ENCODE data around the gene FLNC.

FLNC gene

DNA sequence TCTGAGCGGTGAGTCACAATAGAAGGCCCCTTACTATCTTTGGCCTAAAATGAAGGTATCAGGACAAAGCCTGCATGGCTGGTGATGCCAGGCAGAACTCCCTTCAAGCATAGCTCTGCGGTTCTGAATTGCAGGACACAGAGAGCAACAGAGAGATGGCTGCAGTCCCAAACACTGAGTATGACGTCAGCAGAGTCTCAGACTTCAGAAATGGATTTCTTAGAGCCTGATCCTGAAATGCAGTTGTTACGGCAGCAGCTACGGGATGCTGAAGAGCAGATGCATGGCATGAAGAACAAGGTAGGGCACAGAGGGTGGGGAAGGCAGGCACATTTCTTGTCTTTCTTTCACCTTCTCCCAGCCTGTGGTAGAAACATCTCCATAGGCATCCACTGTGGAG lies 25.0 kb upstream of the FLNC start:
- FAIRE-seq: no peak

GRCh38 chr7:128807191-128807590 lies 23.0 kb upstream of the FLNC start:
- no peak for FAIRE-seq

- FAIRE-seq: no peak
Measured at GRCh38 chr7:128809363-128809762, 20.8 kb upstream of the FLNC start.

GRCh38 chr7:128810473-128810872 lies 19.7 kb upstream of the FLNC start:
- FAIRE-seq: no peak

DNA sequence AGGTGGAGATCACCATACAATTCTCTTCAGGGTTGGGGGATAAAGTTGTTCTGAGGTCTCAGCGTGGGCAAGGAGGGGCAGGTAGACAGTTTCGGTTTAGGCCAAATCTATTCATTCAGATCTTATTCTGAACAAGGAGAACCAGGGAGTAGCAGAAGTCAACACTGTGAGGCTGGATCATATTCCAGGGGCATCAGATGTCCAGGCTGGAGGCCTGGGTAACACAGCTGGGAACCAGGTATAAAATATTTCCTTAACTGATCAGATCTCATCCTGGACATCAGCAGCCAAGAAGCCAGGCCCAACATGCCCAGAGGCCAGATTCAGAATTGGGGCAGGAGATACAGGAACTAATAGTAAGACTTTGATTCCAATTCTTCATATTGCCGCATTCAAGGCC lies 19.2 kb upstream of the FLNC start:
- FAIRE-seq: no peak

DNA sequence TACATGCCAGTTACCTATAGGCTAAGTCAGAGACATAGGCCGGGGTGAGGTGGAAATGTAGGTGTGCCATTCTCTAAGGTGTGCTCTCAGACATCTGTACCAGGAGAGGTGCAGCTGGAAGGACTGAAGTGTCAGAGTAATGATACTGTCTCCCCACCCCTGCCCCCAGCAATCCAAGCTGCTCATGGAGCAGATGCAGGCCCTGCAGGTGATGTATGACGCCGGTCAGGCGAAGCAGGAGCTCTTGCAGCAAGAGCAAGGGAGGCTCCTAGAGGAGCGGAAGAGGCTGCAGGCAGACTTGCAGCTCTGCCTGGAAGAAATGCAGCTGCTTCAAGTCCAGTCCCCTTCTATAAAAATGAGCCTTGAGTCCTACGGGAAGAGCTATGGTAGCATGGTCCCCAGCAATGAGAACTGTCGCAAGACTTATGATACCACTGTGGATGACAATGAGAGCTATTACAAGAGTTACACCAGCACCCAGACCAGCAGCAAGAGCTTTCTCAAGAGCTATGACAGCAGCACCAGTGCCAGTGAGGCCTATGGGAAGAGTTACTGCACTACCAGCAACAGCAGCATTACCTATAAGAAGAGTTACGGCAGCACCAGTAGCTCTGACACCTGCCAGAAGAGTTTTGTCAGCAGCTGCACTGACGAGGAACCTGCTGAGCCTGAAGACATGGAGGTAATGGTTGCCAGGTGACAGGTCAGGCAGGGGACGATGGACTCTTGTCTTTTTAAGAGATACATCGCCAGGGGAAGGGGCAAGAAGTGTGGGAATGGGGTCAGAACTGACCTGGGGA lies 18.4 kb upstream of the FLNC start:
- no peak for FAIRE-seq

- no peak for FAIRE-seq
Measured at GRCh38 chr7:128812514-128813168, 17.6 kb upstream of the FLNC start.

- no peak for FAIRE-seq
Measured at GRCh38 chr7:128814499-128814898, 15.7 kb upstream of the FLNC start.

GRCh38 chr7:128815289-128815942 lies 14.8 kb upstream of the FLNC start:
- no peak for FAIRE-seq

DNA sequence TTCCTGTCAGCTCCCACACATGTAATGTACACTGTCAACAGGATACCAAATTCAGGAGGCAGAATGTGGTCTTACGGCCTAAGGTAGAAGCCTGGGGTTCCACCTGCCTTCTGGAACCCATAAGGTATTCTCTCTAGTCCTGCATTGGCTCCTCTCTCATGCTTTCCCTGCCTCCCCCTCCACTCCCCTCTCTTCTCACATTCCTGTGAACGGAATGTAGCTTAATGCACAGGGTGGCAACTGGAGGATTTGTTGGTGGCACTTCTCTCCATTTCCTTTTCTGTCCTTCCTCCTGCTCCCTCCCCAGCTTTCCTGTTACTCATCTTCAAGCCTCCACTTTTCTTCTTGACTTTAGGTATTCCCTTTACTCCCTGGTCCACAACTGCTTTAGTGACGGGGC lies 11.5 kb upstream of the FLNC start:
- FAIRE-seq: no peak

DNA sequence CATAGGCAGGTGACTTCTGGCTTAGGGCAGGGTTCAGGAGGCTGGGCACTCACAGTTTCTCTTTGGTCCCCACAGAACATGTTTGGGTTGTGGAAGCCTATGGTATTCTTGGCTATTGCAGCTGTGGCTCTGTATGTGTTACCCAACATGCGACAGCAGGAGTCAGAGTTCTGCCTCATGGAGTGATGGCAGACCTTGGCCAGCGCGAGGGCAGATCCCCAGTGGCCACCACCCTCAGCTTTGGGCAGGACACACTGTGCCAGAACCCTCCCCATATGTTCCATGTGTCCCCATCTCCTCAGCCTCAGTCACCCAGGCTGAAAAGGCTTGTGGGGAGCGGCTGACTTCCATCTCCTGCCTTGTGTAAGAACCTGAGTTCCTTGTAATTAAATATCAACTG lies 8.5 kb upstream of the FLNC start:
- no peak for FAIRE-seq

DNA sequence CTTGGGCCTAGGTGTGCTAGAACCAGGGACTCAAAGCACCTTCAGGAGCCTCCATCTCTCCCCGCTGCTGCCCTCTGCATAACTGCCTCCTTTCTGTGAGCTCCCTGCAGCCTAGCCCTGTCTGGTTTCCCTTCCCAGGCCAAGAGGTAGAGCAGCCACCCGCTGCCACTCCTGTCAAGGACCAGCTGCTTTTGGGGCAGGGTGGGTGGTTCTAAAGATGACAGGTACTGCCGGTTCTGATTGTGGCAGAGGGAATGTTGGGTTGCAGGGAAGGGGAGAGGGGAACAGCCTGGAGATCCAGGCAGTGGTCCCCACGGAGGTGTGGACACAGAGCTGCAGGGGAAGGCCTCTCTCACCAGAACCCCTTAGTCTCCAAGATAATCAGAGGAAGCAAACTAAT lies 3.7 kb upstream of the FLNC start:
- FAIRE-seq: no peak

- no peak for FAIRE-seq
Measured at GRCh38 chr7:128826916-128827247, 3.3 kb upstream of the FLNC start.

DNA sequence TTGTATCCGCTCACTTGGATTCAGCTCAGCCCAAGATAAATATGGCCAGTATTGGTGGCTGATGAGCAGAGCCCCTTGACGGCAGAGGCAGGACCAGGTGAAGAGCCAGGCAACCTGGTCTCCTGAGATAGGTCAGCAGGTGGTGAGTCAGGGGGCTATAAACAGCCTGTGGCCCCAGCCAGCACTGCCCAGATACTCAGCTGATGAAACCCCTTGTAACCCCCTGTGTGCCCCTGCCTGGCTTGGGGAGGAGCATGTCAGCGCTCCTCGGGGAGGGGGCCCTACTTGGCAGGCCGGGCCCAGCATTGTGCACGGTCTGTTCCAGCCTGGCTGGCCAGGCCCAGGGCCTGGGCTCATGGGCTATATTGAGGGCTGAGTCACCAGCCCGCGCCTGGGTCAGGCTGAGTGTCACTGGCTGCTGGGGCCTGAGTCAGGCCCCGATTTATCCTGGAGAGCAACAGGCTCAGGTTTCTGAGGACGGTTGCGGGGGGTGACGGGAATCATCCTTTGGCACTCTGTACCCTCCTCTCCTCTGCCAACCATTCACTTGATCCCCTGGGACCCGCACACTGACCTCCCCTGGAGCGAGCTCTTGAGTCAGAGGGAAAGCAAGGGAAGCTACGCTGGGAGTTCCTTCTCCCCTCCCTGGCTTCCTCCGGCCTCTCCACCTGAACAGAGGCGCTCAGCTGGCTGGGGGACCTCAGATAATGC lies 2.8 kb upstream of the FLNC start:
- no peak for FAIRE-seq

DNA sequence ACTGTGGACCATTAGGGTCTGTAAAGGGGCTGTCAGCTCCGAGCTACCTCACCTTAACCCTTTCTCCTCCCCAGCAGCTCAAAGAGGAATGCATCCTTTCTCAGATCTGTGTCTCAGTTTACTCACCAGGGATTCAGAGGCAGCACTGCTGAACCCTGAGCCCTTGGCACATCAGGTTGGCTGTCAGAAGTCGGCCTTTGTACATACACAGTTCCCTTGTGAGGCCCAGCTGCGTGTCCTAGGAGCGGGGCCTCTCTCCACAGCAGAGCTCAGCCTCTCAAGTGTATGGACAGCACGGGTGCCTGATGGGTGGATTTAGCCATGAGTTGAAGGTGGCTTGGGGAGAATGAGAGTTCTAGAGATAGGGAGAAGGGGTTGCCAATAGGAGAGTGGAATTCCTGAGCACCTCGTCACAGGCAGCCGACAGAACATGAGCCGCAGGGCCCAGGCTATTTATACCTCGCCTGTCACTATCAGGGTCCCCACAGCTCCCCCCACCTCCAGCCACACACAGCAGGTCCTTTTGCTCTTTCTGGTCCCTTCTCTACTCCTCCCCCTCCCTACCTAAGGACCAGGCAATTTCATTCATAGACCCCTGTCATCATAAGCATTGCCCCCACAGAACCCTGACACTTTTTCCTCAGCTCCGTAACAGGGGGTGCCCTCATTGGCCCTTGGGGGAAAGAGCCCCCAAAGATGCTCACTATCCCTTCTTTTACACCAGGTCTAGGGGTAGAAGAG lies 2.1 kb upstream of the FLNC start:
- no peak for FAIRE-seq

GRCh38 chr7:128829391-128830166 lies 627 bp upstream of the FLNC start:
- FAIRE-seq: no peak

DNA sequence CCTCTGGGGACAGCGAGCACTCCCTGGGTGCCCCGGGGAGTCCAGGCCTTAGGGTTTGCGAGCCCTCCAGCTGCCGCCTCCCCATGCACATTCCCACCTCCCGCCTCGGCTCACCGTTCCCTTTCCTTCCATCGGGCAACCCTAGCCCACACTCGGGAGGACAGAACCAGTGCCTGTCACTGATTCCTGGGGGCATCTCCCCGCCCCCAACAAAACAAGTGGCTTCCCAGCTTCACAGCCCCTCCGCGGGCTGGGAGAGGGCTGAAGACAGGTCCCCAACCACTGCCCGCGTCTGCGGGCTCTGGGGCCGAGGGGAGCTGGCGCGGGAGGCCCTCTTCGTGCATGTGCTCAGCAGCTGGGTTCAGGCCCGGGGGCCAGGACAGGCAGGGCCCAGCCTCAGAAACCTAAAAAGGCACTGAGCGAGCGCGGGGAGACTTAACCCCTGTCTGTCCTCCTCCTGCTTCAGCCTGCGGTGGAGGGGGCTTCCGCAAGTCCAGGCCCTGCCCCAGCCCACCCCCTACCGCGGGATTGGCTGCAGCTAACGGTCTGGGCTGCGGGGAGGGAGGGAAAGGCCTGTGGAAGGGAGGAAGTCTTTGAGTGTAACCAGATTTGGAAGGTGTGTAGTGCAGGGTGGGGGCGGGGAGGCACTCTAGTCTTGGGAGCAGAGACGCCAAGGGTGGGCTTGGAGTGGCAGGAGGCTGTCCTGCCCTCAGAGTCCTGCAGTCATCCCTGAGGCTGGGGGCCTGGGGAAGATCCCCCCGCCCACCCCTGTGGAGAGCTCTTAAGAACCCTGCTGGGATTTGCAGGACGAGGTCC lies 1.2 kb downstream of the FLNC start:
- no peak for FAIRE-seq

DNA sequence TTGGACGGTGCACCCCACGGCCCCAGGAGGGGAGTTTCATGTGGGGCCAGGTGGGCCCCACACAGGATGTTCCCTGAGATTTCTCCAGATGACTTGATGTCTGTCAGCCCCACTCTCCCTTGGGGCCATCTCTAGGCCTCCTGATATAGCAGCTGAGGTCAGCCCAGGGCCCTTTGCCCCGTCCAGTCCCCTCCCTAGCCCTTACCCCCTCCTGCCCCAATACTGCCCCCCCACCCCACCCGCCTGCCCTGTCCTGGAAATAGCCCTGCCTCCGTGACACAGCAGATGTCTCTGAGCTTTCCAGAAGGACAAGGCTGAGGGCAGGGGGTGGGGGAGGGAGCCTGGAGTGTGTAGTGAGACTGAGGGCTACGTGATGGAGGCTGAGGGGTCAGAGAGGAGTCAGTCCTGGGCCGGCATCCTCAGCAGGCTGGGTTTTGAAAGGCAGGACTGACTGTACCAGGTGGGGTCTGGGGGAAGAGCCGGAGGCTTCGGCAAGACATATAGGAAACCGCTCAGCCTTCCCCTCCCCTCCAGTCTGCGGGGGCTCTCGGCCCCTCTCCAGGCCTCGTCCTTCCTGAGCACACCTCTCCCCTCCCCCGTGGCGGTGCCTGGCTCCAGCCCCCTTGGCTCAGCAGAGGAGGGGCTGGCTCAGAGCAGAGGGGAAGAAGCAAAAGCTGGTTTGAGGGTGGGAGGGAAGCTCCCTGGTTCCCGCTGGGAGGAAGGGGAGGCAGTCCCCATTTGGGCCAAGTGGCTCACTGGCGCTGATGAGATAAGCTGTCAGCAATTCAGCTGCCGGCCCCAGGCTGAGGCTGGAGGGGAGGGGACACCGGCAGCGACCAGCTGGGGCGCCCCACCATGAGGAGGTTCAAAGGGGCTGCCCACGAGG lies 2.0 kb downstream of the FLNC start:
- FAIRE-seq: no peak

- no peak for FAIRE-seq
Measured at GRCh38 chr7:128832880-128833147, 2.6 kb downstream of the FLNC start.

DNA sequence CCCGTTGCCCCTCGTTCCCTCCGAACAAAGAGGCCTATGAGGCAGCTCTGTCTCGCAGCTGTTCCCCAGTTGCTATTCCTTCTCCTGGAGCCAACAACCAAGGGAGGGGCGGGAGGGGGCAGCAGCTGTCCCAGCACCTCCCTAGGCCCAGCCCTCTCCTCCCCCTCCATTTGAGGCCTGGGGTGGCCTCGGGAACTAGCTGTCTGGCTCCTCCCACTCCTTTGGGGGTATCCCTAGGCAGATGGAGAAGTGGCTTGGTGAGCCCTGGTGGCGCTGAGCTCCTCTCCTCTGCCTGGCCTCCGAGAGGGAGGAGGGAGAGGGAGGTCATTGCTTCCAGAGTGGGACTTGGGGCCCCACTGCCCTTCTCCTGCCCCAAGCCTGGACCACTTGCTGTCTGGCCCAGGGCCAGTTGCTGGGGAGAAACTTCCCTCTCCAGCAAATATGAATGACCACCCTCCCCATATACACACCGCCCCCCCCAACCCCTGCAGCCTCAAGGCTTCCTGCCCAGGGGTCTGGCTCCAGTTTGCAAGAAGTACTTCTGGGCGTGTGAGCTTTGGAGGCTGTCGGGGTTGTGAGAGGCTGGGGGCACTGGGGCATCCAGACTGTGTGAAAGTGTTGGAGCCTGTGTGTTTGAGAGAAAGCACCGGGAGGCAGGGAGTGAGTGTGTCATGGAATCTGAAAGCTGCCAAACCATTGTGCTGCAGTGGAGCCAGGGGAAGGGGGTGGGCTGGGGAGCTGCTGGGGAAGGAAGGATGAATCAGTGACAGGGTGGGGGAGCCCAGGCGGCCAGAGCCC lies 3.1 kb downstream of the FLNC start:
- no peak for FAIRE-seq
